Rectal smooth muscle tissue (tissue), 1 donor: Measurements from ENCODE around the gene CT45A8.
"Not testable (repeated sequence)": the region's sequence is repeated elsewhere in the genome, so short reads cannot be mapped to it uniquely, and the experiment has no call there.

Source experiments
- H3K27ac ChIP-seq: one replicate; pipeline ENCODE4 v1.7.0; 2013; ENCODE audit warnings: low read depth, low read length, inconsistent platforms
- H3K27me3 ChIP-seq: one replicate; pipeline ENCODE4 v1.7.0; 2013; ENCODE audit warnings: low read length; ENCODE audit not compliant: control insufficient read depth, insufficient read depth
- H3K36me3 ChIP-seq: one replicate; pipeline ENCODE4 v1.7.0; 2013; ENCODE audit warnings: low read length; ENCODE audit not compliant: control insufficient read depth, insufficient read depth
- H3K4me1 ChIP-seq: one replicate; pipeline ENCODE4 v1.7.0; 2013; ENCODE audit warnings: low read length; ENCODE audit not compliant: control insufficient read depth, insufficient read depth
- H3K4me3 ChIP-seq: one replicate; pipeline ENCODE4 v1.7.0; 2013; ENCODE audit warnings: low read length
- H3K9ac ChIP-seq: one replicate; pipeline ENCODE4 v1.7.0; 2013; ENCODE audit warnings: low read length

The CT45A8 gene

DNA sequence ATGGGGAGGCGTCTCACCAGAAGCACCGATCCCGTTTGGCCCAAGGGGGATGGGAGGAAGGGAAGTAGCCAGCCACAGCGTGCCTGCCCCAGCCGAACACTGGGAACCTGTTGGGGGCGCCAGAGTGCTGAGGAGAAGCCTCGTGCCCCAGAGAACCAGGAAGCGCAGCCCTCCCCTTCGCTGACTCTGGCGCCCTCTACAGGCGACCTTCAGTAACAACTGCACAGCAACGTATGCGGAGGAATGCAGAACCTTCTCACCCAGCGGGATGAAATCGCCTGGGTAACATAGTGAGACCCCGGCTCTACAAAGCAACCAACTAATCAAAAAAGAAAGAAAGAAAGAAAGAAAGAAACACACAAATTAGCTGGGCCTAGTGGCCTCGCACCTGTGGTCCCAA lies at the start of gene CT45A8:
CT45A8 (minus strand) TSS at position 101 of the 400 bp plus-strand sequence. CDS start 3,755 bp downstream, outside the sequence.
- H3K4me3 ChIP-seq, H3K9ac ChIP-seq, H3K36me3 ChIP-seq, H3K27me3 ChIP-seq, H3K27ac ChIP-seq, H3K4me1 ChIP-seq: not testable (repeated sequence)

DNA sequence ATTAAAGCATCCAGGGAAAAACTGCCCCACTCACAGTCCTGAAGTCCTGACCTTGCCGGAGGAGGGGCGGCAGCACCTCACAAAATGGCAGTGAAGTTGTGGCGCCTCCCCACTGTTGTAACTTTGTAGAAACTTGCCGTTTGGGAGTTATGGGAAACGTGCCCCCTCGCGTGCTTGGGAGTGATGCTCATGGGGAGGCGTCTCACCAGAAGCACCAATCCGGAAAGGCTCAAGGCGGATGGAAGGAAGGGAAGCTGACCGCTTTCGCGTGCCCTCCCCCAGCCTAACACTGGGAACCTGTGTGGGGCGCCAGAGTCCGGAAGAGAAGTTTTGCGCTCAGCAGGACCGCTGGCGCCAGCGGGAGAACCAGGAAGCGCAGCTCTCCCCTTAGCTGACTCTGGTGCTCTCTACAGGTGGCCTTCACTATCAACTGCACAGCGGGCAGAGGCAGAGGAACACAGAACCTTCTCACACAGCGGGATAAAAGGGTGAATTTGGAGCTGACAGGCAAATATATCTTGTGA lies 39.0 kb upstream of the CT45A8 start, which contains the start of the genes CT45A10 and SAGE1:
CT45A10 (minus strand) TSS at position 151 of the 524 bp plus-strand sequence. CDS start 8,100 bp downstream, outside the sequence.
SAGE1 (plus strand) TSS at position 423 of the 524 bp plus-strand sequence. CDS start 2,527 bp downstream, outside the sequence.
- H3K36me3 ChIP-seq: no peaks in the 10 kb centered on the region
- no peak within 1 kb of the TSS for H3K4me3 ChIP-seq
- no peaks in the 10 kb centered on the region for H3K4me1 ChIP-seq
- H3K27ac ChIP-seq: no peak within 1 kb of the TSS
- no peaks in the 10 kb centered on the region for H3K27me3 ChIP-seq
- H3K9ac ChIP-seq: no peak within 1 kb of the TSS

DNA sequence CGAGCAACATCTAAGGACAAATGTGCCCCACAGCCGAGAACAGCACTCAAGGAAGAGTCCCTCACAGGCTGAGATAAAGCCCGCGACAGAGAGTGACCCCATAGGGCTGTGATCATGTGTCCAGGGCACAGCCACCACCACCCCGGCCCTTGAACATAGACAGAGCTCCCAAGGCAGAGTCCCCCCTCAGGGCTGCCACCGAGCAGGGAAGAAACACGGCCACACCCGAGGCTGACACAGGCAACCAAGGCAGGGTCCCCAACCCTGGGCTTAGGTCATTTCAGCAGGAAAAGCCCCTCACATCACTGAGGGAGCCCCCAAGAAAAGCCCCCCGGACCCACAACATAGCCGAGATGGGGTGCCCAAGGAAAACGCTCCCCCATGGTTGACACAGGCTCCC lies 38.4 kb upstream of the CT45A8 start:
- no peaks in the 10 kb centered on the region for H3K4me1 ChIP-seq
- no peaks in the 10 kb centered on the region for H3K36me3 ChIP-seq
- no peaks in the 10 kb centered on the region for H3K27me3 ChIP-seq
- no peak overlapping the region for H3K9ac ChIP-seq
- H3K27ac ChIP-seq: no peak overlapping the region
- H3K4me3 ChIP-seq: no peak overlapping the region

- Histone ChIP-seq H3K36me3 (no peaks in the 10 kb centered on the region), H3K27me3 (no peaks in the 10 kb centered on the region), H3K9ac (no peak overlapping the region), H3K4me3 (no peak overlapping the region), H3K4me1 (no peaks in the 10 kb centered on the region), H3K27ac (no peak overlapping the region)
These were observed 35.8 kb upstream of the CT45A8 start for GRCh38 chrX:135890087-135890585.

- H3K27me3 ChIP-seq, H3K4me3 ChIP-seq, H3K27ac ChIP-seq, H3K9ac ChIP-seq, H3K4me1 ChIP-seq, H3K36me3 ChIP-seq: not testable (repeated sequence)
These were observed 34.6 kb upstream of the CT45A8 start for GRCh38 chrX:135888976-135889375.

GRCh38 chrX:135888230-135888629 lies 33.9 kb upstream of the CT45A8 start:
- not testable (repeated sequence) for H3K4me1 ChIP-seq, H3K4me3 ChIP-seq, H3K27ac ChIP-seq, H3K9ac ChIP-seq, H3K36me3 ChIP-seq, H3K27me3 ChIP-seq

DNA sequence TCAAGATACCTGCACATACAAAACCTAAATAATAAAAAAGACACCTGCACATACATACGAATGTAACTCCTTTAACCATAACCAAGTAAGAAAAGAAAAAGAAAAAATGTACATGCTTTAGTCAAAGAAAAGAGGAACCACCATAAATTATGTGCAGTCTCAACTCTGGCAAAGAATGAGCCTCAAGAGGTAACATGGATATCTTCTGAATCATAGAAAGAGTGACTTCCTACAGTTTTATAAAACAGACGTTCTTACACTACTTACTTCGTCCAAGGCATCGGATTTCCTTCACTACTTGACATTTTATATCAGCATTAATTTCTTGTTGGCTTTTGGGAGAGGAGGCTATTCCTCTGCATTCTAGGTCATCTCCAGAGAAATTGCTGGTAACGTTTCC lies 28.4 kb upstream of the CT45A8 start:
- not testable (repeated sequence) for H3K9ac ChIP-seq, H3K27me3 ChIP-seq, H3K4me3 ChIP-seq, H3K27ac ChIP-seq, H3K36me3 ChIP-seq, H3K4me1 ChIP-seq

DNA sequence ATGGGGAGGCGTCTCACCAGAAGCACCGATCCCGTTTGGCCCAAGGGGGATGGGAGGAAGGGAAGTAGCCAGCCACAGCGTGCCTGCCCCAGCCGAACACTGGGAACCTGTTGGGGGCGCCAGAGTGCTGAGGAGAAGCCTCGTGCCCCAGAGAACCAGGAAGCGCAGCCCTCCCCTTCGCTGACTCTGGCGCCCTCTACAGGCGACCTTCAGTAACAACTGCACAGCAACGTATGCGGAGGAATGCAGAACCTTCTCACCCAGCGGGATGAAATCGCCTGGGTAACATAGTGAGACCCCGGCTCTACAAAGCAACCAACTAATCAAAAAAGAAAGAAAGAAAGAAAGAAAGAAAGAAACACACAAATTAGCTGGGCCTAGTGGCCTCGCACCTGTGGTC lies 17.4 kb upstream of the CT45A8 start, which contains the start of gene CT45A9:
CT45A9 (minus strand) TSS at position 101 of the 400 bp plus-strand sequence. CDS start 3,751 bp downstream, outside the sequence.
- not testable (repeated sequence) for H3K4me1 ChIP-seq, H3K4me3 ChIP-seq, H3K9ac ChIP-seq, H3K36me3 ChIP-seq, H3K27me3 ChIP-seq, H3K27ac ChIP-seq

DNA sequence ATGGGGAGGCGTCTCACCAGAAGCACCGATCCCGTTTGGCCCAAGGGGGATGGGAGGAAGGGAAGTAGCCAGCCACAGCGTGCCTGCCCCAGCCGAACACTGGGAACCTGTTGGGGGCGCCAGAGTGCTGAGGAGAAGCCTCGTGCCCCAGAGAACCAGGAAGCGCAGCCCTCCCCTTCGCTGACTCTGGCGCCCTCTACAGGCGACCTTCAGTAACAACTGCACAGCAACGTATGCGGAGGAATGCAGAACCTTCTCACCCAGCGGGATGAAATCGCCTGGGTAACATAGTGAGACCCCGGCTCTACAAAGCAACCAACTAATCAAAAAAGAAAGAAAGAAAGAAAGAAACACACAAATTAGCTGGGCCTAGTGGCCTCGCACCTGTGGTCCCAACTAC lies 17.2 kb downstream of the CT45A8 start, which contains the start of gene CT45A7:
CT45A7 (minus strand) TSS at position 101 of the 400 bp plus-strand sequence. CDS start 3,747 bp downstream, outside the sequence.
- H3K4me1 ChIP-seq, H3K36me3 ChIP-seq, H3K4me3 ChIP-seq, H3K27me3 ChIP-seq, H3K27ac ChIP-seq, H3K9ac ChIP-seq: not testable (repeated sequence)

DNA sequence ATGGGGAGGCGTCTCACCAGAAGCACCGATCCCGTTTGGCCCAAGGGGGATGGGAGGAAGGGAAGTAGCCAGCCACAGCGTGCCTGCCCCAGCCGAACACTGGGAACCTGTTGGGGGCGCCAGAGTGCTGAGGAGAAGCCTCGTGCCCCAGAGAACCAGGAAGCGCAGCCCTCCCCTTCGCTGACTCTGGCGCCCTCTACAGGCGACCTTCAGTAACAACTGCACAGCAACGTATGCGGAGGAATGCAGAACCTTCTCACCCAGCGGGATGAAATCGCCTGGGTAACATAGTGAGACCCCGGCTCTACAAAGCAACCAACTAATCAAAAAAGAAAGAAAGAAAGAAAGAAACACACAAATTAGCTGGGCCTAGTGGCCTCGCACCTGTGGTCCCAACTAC lies 34.4 kb downstream of the CT45A8 start, which contains the start of gene CT45A2:
CT45A2 (minus strand) TSS at position 101 of the 400 bp plus-strand sequence. CDS start 3,747 bp downstream, outside the sequence.
- H3K4me1 ChIP-seq, H3K36me3 ChIP-seq, H3K27ac ChIP-seq, H3K27me3 ChIP-seq, H3K4me3 ChIP-seq, H3K9ac ChIP-seq: not testable (repeated sequence)

GRCh38 chrX:135802687-135803086 lies 51.7 kb downstream of the CT45A8 start, which contains the start of gene CT45A6:
TSS of gene CT45A6 (minus strand) at chrX:135802787. CDS start at chrX:135798993, 3,794 bp downstream.
- not testable (repeated sequence) for H3K4me1 ChIP-seq, H3K4me3 ChIP-seq, H3K9ac ChIP-seq, H3K36me3 ChIP-seq, H3K27me3 ChIP-seq, H3K27ac ChIP-seq
